GM23248 (cell line): ENCODE data around the gene C1QTNF1. TPM values are rescaled to one million over a fixed set of nuclear protein-coding genes. Genes with fewer than 3 reads are reported as not detected.

Source experiments
- DNase-seq: peaks from one replicate; pipeline ENCODE4 v3.0.0-alpha.2; 2015
- H2AFZ ChIP-seq: fragments of 200-600 bp; sonication (generic); 2 replicates; pipeline ENCODE4 v1.6.1; 2016; ENCODE audit warnings: antibody characterized with exemption
- H3F3A ChIP-seq: fragments of 200-600 bp; sonication (generic); 2 replicates; pipeline ENCODE4 v1.6.1; 2016; ENCODE audit warnings: mild to moderate bottlenecking, antibody characterized with exemption, mixed run types; ENCODE audit not compliant: insufficient read depth
- H3K27ac ChIP-seq: fragments of 200-600 bp; sonication (generic); 2 replicates; pipeline ENCODE4 v1.5.1; 2016; ENCODE audit warnings: mild to moderate bottlenecking
- H3K27me3 ChIP-seq: fragments of 200-600 bp; sonication (generic); replicated peaks from 2 replicates; pipeline ENCODE4 v1.6.1; 2016; ENCODE audit warnings: mild to moderate bottlenecking; ENCODE audit not compliant: insufficient read depth
- H3K36me3 ChIP-seq: fragments of 200-600 bp; sonication (generic); 2 replicates; pipeline ENCODE4 v1.6.1; 2016; ENCODE audit warnings: low read depth, mild to moderate bottlenecking
- H3K4me1 ChIP-seq: fragments of 200-600 bp; sonication (generic); 2 replicates; pipeline ENCODE4 v1.6.1; 2016; ENCODE audit warnings: mild to moderate bottlenecking; ENCODE audit not compliant: insufficient read depth
- H3K4me2 ChIP-seq: fragments of 200-600 bp; sonication (generic); one replicate; pipeline ENCODE4 v1.6.1; 2016; ENCODE audit warnings: mild to moderate bottlenecking; ENCODE audit not compliant: unreplicated experiment
- H3K4me3 ChIP-seq: fragments of 200-600 bp; sonication (generic); 2 replicates; pipeline ENCODE4 v1.5.1; 2016; ENCODE audit warnings: mild to moderate bottlenecking
- H3K79me2 ChIP-seq: fragments of 200-600 bp; sonication (generic); 2 replicates; pipeline ENCODE4 v1.6.1; 2016; ENCODE audit warnings: mild to moderate bottlenecking; ENCODE audit not compliant: insufficient read depth
- H3K9ac ChIP-seq: fragments of 200-600 bp; sonication (generic); 2 replicates; pipeline ENCODE4 v1.6.1; 2016; ENCODE audit warnings: mild to moderate bottlenecking
- H3K9me2 ChIP-seq: fragments of 200-600 bp; sonication (generic); 2 replicates; pipeline ENCODE4 v1.6.1; 2016; ENCODE audit warnings: mixed run types, mild to moderate bottlenecking, moderate library complexity; ENCODE audit not compliant: insufficient read depth
- H3K9me3 ChIP-seq: fragments of 200-600 bp; sonication (generic); one replicate; pipeline ENCODE4 v1.6.1; 2017; ENCODE audit warnings: low read depth
- H4K20me1 ChIP-seq: fragments of 200-600 bp; sonication (generic); 2 replicates; pipeline ENCODE4 v1.6.0; 2016; ENCODE audit not compliant: insufficient read depth
- EZH2 ChIP-seq: fragments of 200-600 bp; sonication (generic); IDR thresholded peaks from 2 replicates; pipeline ENCODE4 v1.6.1; 2018; ENCODE audit warnings: antibody characterized with exemption, mild to moderate bottlenecking; ENCODE audit not compliant: insufficient read depth, poor library complexity, severe bottlenecking
- EZH2phosphoT487 ChIP-seq: fragments of 200-600 bp; sonication (generic); IDR thresholded peaks from 2 replicates; pipeline ENCODE4 v1.6.1; 2018; ENCODE audit warnings: antibody characterized with exemption, moderate library complexity, mild to moderate bottlenecking, low read depth; ENCODE audit not compliant: insufficient read depth
- WGBS, 2 experiments: methylation state at CpG; one replicate each; pipeline ENCODE4 v1.1.6; 2015 to 2017; ENCODE audit warnings: low lambda C conversion rate in 2 of 2, low coverage in 1 of 2; ENCODE audit errors: missing lambda C conversion rate in 2 of 2; 5-methylcytosine and 5-hydroxymethylcytosine counted together
- in situ Hi-C: fragments of 300-500 bp; cut with MboI; formaldehyde crosslinking; loops from 2 replicates; pipeline ENCODE4 v1.15.0; 2020
- polyA plus RNA-seq: library from polyadenylated mRNA; unstranded; fragments of >200 nt; fragmentation: Nextera tagmentation; extraction: Ambion mirVana; gene quantifications from 2 replicates; pipeline ENCODE4 v1.2.1, GENCODE V29; 2016
- total RNA-seq: library from RNA; depleted of rRNA; stranded (reverse); fragments of >200 nt; shearing (Covaris generic); gene quantifications from 2 replicates; pipeline ENCODE4 v1.2.3, GENCODE V29; 2014

Gene C1QTNF1
- total and polyA plus RNA-seq, 2 experiments from 2014 or later, result 6.1 to 12.2 TPM

DNA sequence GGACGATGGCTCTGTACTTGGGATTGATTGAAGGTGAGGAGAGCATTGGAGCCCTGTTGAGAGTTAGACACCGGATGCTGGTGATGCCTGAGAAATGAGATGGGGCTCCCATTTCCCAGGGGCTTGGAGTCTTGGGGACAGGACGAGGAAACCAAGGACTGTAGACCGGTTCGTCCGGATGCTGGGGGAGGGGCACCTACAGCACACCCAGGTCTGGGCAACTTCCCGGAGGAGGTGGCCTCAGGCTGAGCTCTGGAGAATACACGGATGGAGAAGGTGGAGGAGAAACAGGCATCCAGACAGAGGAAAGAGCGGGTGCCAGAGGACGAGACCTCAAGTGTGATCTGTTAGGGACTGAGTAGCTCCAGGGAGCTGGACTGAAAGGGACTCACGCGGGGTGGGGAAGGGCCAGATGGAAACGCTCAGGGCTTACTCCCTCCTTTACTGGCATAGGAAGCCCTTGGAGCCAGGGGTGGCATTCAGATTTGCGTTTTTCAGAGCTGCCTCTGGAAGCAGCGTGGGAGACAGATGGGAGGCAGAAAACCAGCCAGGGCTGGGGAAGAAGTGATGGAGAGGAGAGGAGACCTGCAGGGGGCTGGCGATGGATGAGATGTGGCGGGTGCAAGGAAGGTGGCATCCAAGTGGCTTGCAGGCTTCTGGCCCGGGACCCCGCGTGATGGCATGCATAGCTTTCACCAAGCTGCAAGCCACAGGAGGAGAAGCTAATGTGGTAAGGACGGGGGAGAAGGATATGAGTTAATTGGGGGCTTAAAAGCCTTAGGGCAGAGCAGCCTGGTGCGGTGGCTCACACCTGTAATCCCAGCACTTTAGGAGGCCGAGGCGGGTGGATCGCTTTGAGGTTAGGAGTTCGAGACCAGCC is 8.3 kb downstream of the C1QTNF1 start:
- Histone ChIP-seq H3K27me3 (no peaks in the 10 kb centered on the region), H3K4me2 (no peak overlapping the region), H3K27ac (no peak overlapping the region), H3K79me2 (no peaks in the 10 kb centered on the region), H3K9me3 (no peaks in the 10 kb centered on the region), H3K9ac (no peak overlapping the region), H3K9me2 (no peaks in the 10 kb centered on the region), H3K4me3 (no peak overlapping the region), H2AFZ (no peak overlapping the region), H3K4me1 (peaks cover 34% of the 10 kb centered on the region), H3K36me3 (no peaks in the 10 kb centered on the region), H4K20me1 (no peaks in the 10 kb centered on the region), H3F3A (peaks cover 20% of the 10 kb centered on the region)
- TF ChIP-seq EZH2phosphoT487 (no peak), EZH2 (no peak)
- DNase-seq, result no peak
- in situ Hi-C loops, result no loop called here
- WGBS, 2 experiments, result 45 to 47% methylated on average over 26 of the region's 26 CpGs

DNA sequence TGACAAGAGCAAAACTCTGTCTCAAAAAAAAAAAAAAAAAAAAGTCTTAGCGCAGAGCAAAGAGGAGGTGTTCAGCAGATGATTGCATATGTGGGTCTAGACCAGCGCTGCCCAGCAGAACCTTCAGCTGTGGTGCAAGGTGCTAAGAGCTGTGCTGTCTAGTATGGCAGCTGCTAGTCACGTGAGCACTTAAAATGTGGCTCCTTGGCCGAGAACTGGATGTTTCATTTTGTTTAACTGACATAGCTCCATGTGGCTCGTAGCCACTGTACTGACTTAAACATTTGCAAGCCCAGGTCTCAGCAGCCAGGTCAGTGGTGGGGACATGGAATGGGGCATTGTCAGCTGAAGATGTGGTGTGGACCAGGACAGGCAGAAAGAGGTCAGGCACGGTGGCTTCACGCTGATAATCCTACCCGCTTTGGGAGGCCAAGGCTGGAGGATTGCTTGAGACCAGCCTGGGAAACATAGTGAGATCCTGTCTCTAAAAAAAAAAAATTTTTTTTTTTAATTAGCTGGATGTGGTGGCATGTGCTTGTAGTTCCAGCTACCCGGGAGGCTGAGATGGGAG is 9.2 kb downstream of the C1QTNF1 start:
- no peak overlapping the region for H2AFZ ChIP-seq
- peaks cover 34% of the 10 kb centered on the region for H3K4me1 ChIP-seq
- no peaks in the 10 kb centered on the region for H3K9me2 ChIP-seq
- peaks cover 29% of the 10 kb centered on the region for H3F3A ChIP-seq
- no peak overlapping the region for H3K27ac ChIP-seq
- no peaks in the 10 kb centered on the region for H3K27me3 ChIP-seq
- in situ Hi-C loops, result no loop called here
- no peaks in the 10 kb centered on the region for H3K79me2 ChIP-seq
- H3K9me3 ChIP-seq, result no peaks in the 10 kb centered on the region
- no peak for DNase-seq
- no peak overlapping the region for H3K9ac ChIP-seq
- no peak overlapping the region for H3K4me2 ChIP-seq
- H4K20me1 ChIP-seq, result no peaks in the 10 kb centered on the region
- H3K36me3 ChIP-seq, result no peaks in the 10 kb centered on the region
- 87% methylated on average over 9 of the region's 9 CpGs for WGBS, 2 experiments
- H3K4me3 ChIP-seq, result no peak overlapping the region
- TF ChIP-seq EZH2, result no peak
- TF ChIP-seq EZH2phosphoT487, result no peak

GRCh38 chr17:79033741-79034501 is 10.0 kb downstream of the C1QTNF1 start:
- Histone ChIP-seq H3K27ac (no peak overlapping the region), H3F3A (peaks cover 32% of the 10 kb centered on the region), H3K36me3 (no peaks in the 10 kb centered on the region), H3K79me2 (no peaks in the 10 kb centered on the region), H3K9me3 (no peaks in the 10 kb centered on the region), H3K4me1 (peaks cover 35% of the 10 kb centered on the region), H3K4me3 (no peak overlapping the region), H3K9ac (no peak overlapping the region), H3K4me2 (no peak overlapping the region), H4K20me1 (no peaks in the 10 kb centered on the region), H3K9me2 (no peaks in the 10 kb centered on the region), H3K27me3 (no peaks in the 10 kb centered on the region), H2AFZ (no peak overlapping the region)
- 49 to 57% methylated on average over 21 to 28 of the region's 28 CpGs for WGBS, 2 experiments
- in situ Hi-C loops, result no loop called here
- DNase-seq, result no peak
- TF ChIP-seq EZH2phosphoT487, result no peak
- TF ChIP-seq EZH2, result no peak

- TF ChIP-seq EZH2phosphoT487, result no peak
- TF ChIP-seq EZH2, result no peak
- Histone ChIP-seq H3K9me3 (no peaks in the 10 kb centered on the region), H3K27me3 (no peaks in the 10 kb centered on the region), H3K9ac (no peak overlapping the region), H3K4me3 (no peak overlapping the region), H4K20me1 (no peaks in the 10 kb centered on the region), H3K36me3 (no peaks in the 10 kb centered on the region), H2AFZ (no peak overlapping the region), H3K4me2 (no peak overlapping the region), H3F3A (peaks cover 32% of the 10 kb centered on the region), H3K4me1 (peaks cover 38% of the 10 kb centered on the region), H3K27ac (no peak overlapping the region), H3K79me2 (no peaks in the 10 kb centered on the region), H3K9me2 (no peaks in the 10 kb centered on the region)
- 94 to 96% methylated on average over 8 of the region's 8 CpGs for WGBS, 2 experiments
- no peak for DNase-seq
- in situ Hi-C loops, result no loop called here
Measured at GRCh38 chr17:79034931-79035485, 11.0 kb downstream of the C1QTNF1 start.
